ENCODE results near the gene FAM131A. TPM values are rescaled to one million over a fixed set of nuclear protein-coding genes. Genes with fewer than 3 reads are reported as not detected.

FAM131A gene
- total RNA-seq, 2 experiments from 2014 or later, result 3.7 to 3.8 TPM

- no peaks in the 10 kb centered on the region for H3K9me2 ChIP-seq (ENCODE audit: insufficient read depth, low read length)
- ChIA-PET CTCF (ENCODE audit: unreplicated experiment) (no interaction called here), POLR2A (no interaction called here)
- 0 out of 2 replicates have a peak, but pooled peaks cover 4% of the 10 kb centered on the region for H3K36me3 ChIP-seq (ENCODE audit: insufficient read depth, low read length)
- BruUV-seq (replicated peaks), result no TSS peak
- H2AFZ ChIP-seq (ENCODE audit: low read length), result no peak overlapping the region
- H3K4me2 ChIP-seq (ENCODE audit: low read length), result no peak overlapping the region
- no peaks in the 10 kb centered on the region for H3K9me3 ChIP-seq (ENCODE audit: low read length)
- no peaks in the 10 kb centered on the region for H3K79me2 ChIP-seq (ENCODE audit: insufficient read depth, low read depth, low read length)
- no peak for DNase-seq (ENCODE audit: low spot score)
- TF ChIP-seq EZH2phosphoT487 (IDR thresholded peaks at IDR 0.05; ENCODE audit: borderline replicate concordance, low read depth, low read length) (no peak), CTCF (conservative IDR thresholded peaks at IDR 0.05; ENCODE audit: low read length) (no peak)
- H3K4me3 ChIP-seq (ENCODE audit: low read depth, low read length, poor library complexity, severe bottlenecking), result no peak overlapping the region
- H3K4me1 ChIP-seq (ENCODE audit: insufficient read depth, low read length, poor library complexity, severe bottlenecking), result no peaks in the 10 kb centered on the region
- H4K20me1 ChIP-seq (ENCODE audit: insufficient read depth, low read length), result no peaks in the 10 kb centered on the region
- intact Hi-C loops (cut with micrococcal nuclease; ENCODE audit: unreplicated experiment), result no loop called here
- no peak overlapping the region for H3K27ac ChIP-seq (ENCODE audit: low read depth, low read length, poor library complexity, severe bottlenecking)
These were observed 17.4 kb downstream of the FAM131A start for GRCh38 chr3:184354754-184355153.

- Histone ChIP-seq H2AFZ (ENCODE audit: low read length) (no peak overlapping the region), H3K9me2 (ENCODE audit: insufficient read depth, low read length) (no peaks in the 10 kb centered on the region), H4K20me1 (ENCODE audit: insufficient read depth, low read length) (no peaks in the 10 kb centered on the region), H3K79me2 (ENCODE audit: insufficient read depth, low read depth, low read length) (no peaks in the 10 kb centered on the region), H3K4me2 (ENCODE audit: low read length) (no peak overlapping the region), H3K36me3 (ENCODE audit: insufficient read depth, low read length) (0 out of 2 replicates have a peak, but pooled peaks cover 4% of the 10 kb centered on the region), H3K4me1 (ENCODE audit: insufficient read depth, low read length, poor library complexity, severe bottlenecking) (peaks cover 1% of the 10 kb centered on the region), H3K9me3 (ENCODE audit: low read length) (no peaks in the 10 kb centered on the region), H3K4me3 (ENCODE audit: low read depth, low read length, poor library complexity, severe bottlenecking) (no peak overlapping the region), H3K27ac (ENCODE audit: low read depth, low read length, poor library complexity, severe bottlenecking) (no peak overlapping the region)
- no TSS peak for BruUV-seq (replicated peaks)
- ChIA-PET CTCF (ENCODE audit: unreplicated experiment) (no interaction called here), POLR2A (no interaction called here)
- no peak for DNase-seq (ENCODE audit: low spot score)
- intact Hi-C loops (cut with micrococcal nuclease; ENCODE audit: unreplicated experiment), result no loop called here
- TF ChIP-seq CTCF (conservative IDR thresholded peaks at IDR 0.05; ENCODE audit: low read length), result no peak
- no peak for TF ChIP-seq EZH2phosphoT487 (IDR thresholded peaks at IDR 0.05; ENCODE audit: borderline replicate concordance, low read depth, low read length)
These were observed 18.1 kb downstream of the FAM131A start for GRCh38 chr3:184355261-184356040.
